ENCODE measurements around the gene RBM15B. TPM values are rescaled to one million over a fixed set of nuclear protein-coding genes. Genes with fewer than 3 reads are reported as not detected.

Gene RBM15B
- total RNA-seq, 1 donor from 2014 or later, result 41.8 TPM

DNA sequence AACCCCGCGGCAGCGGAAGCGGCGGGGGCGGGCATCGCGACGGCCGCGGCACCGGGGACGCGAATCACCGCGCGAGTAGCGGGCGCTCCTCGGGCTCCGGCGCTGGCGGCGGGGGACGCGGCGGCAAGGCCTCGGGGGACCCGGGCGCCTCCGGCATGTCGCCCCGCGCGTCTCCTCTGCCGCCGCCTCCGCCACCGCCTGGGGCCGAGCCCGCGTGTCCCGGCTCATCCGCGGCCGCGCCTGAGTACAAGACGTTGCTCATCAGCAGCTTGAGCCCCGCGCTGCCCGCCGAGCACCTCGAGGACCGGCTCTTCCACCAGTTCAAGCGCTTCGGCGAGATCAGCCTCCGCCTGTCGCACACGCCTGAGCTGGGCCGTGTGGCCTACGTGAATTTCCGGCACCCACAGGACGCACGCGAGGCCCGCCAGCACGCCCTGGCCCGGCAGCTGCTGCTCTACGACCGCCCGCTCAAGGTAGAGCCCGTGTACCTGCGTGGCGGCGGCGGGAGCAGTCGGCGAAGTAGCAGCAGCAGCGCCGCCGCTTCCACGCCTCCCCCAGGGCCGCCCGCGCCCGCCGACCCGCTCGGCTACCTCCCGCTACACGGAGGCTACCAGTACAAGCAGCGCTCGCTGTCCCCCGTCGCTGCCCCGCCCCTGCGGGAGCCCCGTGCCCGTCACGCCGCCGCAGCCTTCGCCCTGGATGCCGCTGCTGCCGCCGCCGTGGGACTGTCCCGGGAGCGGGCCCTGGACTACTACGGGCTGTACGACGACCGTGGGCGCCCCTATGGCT lies 675 bp downstream of the RBM15B start:
- DNase-seq (ENCODE audit: extremely low read depth, low read depth, low spot score), result no peak

- no peak for DNase-seq (ENCODE audit: extremely low read depth, low read depth, low spot score)
Measured at GRCh38 chr3:51392355-51393133, 1.5 kb downstream of the RBM15B start.

GRCh38 chr3:51393134-51393495 lies 2.0 kb downstream of the RBM15B start:
- DNase-seq (ENCODE audit: extremely low read depth, low read depth, low spot score), result no peak

- no peak for DNase-seq (ENCODE audit: extremely low read depth, low read depth, low spot score)
Measured at GRCh38 chr3:51393564-51393963, 2.5 kb downstream of the RBM15B start.

DNA sequence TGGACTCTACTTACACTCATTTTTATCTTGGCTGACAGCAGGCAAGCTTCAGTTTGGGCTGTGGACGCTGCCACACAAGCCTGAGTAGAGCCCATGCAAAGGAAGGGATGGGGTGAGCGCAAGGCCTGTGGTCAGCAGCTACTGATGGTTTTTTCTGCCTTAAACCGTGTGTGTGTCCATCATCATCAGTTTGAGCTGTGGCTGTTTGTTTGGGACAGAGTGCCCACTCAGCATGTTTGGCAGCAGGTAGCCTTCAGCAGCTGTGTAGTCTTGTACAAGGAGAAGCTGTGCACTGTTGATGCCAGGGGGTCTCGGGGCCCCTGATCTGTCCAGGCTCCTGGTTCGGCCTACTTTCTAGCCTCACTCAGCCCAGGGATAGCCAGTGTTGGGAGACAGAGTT lies 3.5 kb downstream of the RBM15B start:
- DNase-seq (ENCODE audit: extremely low read depth, low read depth, low spot score), result no peak

DNA sequence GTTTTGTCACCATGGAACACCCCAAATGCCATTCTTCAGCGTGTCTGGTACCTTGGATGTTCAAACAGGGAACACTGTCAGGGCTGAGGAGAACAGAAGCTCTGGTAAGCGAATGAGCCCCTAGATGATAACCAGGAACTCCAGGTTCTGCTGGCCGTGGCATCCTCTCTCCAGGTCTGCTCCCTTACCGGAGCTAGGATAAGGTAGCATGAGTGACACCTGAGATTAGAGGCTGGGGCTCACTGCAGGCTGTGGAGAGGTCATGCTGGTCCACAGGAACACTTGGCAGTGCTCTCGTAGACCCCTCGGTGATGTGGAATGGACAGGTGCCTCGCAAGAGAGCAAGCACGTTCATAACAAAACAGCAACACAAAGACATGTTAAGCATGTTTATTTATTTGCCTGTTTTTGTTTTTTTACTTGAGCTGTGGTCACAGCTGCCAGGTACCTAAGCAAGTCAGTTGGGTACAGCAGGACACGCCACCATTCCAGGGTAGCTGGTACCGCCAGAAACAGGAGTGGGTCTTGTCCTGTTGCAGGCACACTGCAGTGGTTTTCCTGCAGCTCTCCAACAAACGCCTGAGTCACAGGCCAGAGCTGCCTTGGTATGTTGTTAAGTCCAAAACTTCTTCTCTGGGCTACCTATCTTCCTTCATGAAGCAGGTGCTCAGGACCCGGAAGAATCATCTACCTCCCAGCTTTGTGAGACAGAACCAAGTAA lies 4.6 kb downstream of the RBM15B start:
- no peak for DNase-seq (ENCODE audit: extremely low read depth, low read depth, low spot score)

DNA sequence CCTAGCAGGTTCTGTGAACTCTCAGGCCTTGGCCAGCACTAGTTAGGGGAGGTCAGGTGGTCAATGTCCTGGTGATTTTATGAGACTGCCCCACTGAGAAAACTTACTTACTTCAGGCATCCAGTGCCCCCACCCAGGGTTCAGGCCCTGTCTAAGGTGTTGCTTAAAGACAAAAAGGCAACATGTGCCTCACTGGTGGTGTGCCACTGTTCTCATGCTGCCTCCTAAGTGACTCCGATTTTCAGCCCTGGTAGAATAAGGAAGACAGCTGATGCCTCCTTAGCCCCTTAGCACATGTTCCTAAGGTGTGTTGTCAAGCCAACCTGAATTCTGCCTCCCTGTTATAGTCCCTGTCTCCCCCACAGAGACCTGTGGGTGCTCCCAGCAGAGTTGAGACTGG lies 5.3 kb downstream of the RBM15B start:
- no peak for DNase-seq (ENCODE audit: extremely low read depth, low read depth, low spot score)

- DNase-seq (ENCODE audit: extremely low read depth, low read depth, low spot score), result no peak
Measured at GRCh38 chr3:51397392-51397791, 6.3 kb downstream of the RBM15B start.

GRCh38 chr3:51398595-51399310 lies 7.7 kb downstream of the RBM15B start:
- no peak for DNase-seq (ENCODE audit: extremely low read depth, low read depth, low spot score)

DNA sequence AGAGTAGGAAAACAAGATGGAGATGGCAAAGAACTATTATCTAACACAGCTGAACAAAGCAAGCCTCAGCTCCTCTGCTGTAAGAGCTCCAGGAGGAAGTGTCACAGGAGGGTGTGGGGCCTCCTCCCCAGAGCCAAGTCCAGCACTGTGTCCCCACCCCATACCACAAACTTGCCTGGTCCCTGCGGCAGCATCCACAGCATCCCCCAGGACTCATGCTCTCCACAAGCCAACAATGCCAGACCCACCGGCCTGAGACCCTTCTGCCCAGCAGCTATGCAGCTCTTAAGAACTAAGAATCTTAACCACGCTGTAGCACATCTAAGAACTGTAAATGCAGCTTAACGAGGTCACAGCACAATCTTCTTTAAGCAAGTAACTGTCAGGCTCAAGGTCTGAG lies 9.1 kb downstream of the RBM15B start:
- no peak for DNase-seq (ENCODE audit: extremely low read depth, low read depth, low spot score)

- DNase-seq (ENCODE audit: extremely low read depth, low read depth, low spot score), result no peak
Measured at GRCh38 chr3:51401735-51402134, 10.7 kb downstream of the RBM15B start.

DNA sequence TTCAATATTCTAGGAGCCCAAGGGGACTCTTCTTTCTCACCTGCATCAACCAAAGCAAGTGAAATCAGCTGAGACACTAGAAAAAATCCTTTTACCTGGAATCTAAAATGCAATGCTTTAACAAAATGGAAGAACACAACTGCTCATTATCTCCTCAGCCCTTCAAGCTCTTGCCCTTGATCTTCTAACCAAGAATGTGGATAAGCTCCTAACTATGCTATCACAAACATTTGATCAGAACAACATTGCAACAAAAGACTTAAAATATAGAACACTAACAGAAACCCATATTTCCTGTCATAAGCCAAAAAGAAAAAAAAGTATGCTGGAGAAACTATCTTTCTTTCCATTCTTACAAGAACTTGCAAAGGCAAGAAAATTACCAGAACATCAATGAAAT lies 12.6 kb downstream of the RBM15B start:
- no peak for DNase-seq (ENCODE audit: extremely low read depth, low read depth, low spot score)

DNA sequence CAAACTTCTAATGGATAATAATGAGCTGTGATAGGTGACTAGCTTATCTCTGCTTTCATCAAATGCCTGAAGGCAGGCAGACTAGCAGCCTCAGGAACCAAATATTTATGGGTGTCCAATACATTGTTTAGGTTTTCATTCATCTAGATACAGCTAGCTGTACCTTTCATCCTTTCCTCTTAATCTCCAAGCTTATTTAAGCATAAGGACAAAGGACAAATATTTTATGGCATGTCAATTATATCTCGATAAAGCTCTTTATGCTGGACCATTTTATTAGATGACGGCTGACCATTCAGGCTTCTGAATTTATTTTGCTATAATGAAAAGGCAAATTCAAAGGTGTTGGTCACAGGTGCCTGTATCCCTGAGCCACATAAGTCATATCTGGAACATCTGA lies 16.9 kb downstream of the RBM15B start:
- no peak for DNase-seq (ENCODE audit: extremely low read depth, low read depth, low spot score)

GRCh38 chr3:51408813-51409212 lies 17.7 kb downstream of the RBM15B start:
- no peak for DNase-seq (ENCODE audit: extremely low read depth, low read depth, low spot score)

- no peak for DNase-seq (ENCODE audit: extremely low read depth, low read depth, low spot score)
Measured at GRCh38 chr3:51422211-51422610, 31.1 kb downstream of the RBM15B start.

DNA sequence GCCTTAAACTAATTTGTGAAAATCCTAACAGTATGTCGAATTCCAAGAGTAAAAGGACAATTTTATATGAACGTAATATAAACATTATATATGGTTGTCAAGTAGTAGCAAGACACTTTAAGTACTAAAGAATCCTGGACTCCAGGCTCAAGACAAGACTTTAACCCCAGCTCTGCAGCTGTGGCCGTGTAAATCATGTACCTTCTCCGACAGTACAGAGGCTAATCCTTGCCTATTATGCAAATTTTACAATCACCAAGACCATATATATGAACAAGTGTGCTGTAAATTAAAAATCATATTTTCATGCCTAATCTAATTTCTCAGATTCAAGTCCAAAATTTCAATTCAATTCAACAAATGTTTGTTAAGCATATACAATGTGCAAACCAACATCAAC lies 35.8 kb downstream of the RBM15B start:
- DNase-seq (ENCODE audit: extremely low read depth, low read depth, low spot score), result no peak

GRCh38 chr3:51429138-51429537 lies 38.1 kb downstream of the RBM15B start:
- DNase-seq (ENCODE audit: extremely low read depth, low read depth, low spot score), result no peak

- DNase-seq (ENCODE audit: extremely low read depth, low read depth, low spot score), result no peak
Measured at GRCh38 chr3:51434110-51434509, 43.0 kb downstream of the RBM15B start.

- peak; percentile 33 for DNase-seq (ENCODE audit: extremely low read depth, low read depth, low spot score)
Measured at GRCh38 chr3:51434746-51435327, 43.8 kb downstream of the RBM15B start.

DNA sequence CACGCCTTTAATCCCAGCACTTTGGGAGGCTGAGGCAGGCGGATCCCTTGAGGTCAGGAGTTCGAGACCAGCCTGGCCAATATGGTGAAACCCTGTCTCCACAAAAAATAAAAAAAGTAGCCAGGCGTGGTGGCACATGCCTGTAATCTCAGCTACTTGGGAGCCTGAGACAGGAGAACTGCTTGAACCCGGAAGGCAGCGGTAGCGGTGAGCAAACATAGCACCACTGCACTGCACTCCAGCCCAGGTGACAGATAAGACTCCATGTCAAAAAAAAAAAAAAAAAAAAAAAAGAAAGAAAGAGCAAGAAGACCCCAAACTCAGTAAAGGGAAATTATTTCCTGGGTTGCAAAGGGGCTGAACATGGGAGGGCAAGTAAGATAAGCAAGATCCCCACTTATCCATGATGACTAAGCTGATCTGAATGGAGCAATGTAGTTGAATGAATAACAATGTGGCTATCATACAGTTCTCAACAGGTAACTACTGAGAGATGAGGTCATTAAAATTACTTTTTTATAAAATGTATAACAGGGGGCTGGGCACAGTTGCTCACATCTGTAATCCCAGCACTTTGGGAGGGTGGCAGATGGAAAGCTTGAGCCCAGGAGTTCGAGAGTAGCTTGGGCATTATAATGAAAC lies 46.0 kb downstream of the RBM15B start:
- DNase-seq (ENCODE audit: extremely low read depth, low read depth, low spot score), result no peak
